ENCODE results near the gene ZXDC.

The ZXDC gene

GRCh38 chr3:126472277-126473006 is 3.2 kb downstream of the ZXDC start:
- DNase-seq (ENCODE audit: low spot score in 2 of 2) = no peak
- H3K36me3 Mint-ChIP-seq (ENCODE audit: insufficient read depth) = peaks cover 46% of the 10 kb centered on the region
- H3K27ac Mint-ChIP-seq (ENCODE audit: low read depth) = peak overlapping the region; percentile 56
- H3K9me3 Mint-ChIP-seq = no peaks in the 10 kb centered on the region
- no peak for ATAC-seq (replicated peaks; ENCODE audit: extremely low read depth, poor library complexity, severe bottlenecking)
- H3K27me3 Mint-ChIP-seq = no peaks in the 10 kb centered on the region
- H3K4me3 Mint-ChIP-seq = peak overlapping the region; percentile 79
- H3K4me1 Mint-ChIP-seq = peaks cover 59% of the 10 kb centered on the region

GRCh38 chr3:126469479-126469878 is 6.2 kb downstream of the ZXDC start:
- H3K27ac Mint-ChIP-seq (ENCODE audit: low read depth) = peak overlapping the region; percentile 33
- peaks cover 54% of the 10 kb centered on the region for H3K36me3 Mint-ChIP-seq (ENCODE audit: insufficient read depth)
- ATAC-seq (replicated peaks; ENCODE audit: extremely low read depth, poor library complexity, severe bottlenecking) = no peak
- peaks cover 64% of the 10 kb centered on the region for H3K4me1 Mint-ChIP-seq
- no peaks in the 10 kb centered on the region for H3K9me3 Mint-ChIP-seq
- peak overlapping the region; percentile 3 for H3K4me3 Mint-ChIP-seq
- no peak for DNase-seq (ENCODE audit: low spot score in 2 of 2)
- no peaks in the 10 kb centered on the region for H3K27me3 Mint-ChIP-seq

- Mint-ChIP-seq H3K9me3 (no peaks in the 10 kb centered on the region), H3K27me3 (no peaks in the 10 kb centered on the region), H3K36me3 (ENCODE audit: insufficient read depth) (peaks cover 61% of the 10 kb centered on the region), H3K27ac (ENCODE audit: low read depth) (peak overlapping the region; percentile 33), H3K4me1 (peaks cover 58% of the 10 kb centered on the region), H3K4me3 (no peak overlapping the region)
- DNase-seq (ENCODE audit: low spot score in 2 of 2) = no peak
- no peak for ATAC-seq (replicated peaks; ENCODE audit: extremely low read depth, poor library complexity, severe bottlenecking)
These were observed 7.4 kb downstream of the ZXDC start for GRCh38 chr3:126468028-126468891.

GRCh38 chr3:126467611-126467955 is 8.1 kb downstream of the ZXDC start:
- H3K4me3 Mint-ChIP-seq = no peak overlapping the region
- H3K27me3 Mint-ChIP-seq = no peaks in the 10 kb centered on the region
- peaks cover 51% of the 10 kb centered on the region for H3K4me1 Mint-ChIP-seq
- H3K27ac Mint-ChIP-seq (ENCODE audit: low read depth) = no peak overlapping the region
- no peaks in the 10 kb centered on the region for H3K9me3 Mint-ChIP-seq
- H3K36me3 Mint-ChIP-seq (ENCODE audit: insufficient read depth) = peaks cover 60% of the 10 kb centered on the region
- DNase-seq (ENCODE audit: low spot score in 2 of 2) (no peak), ATAC-seq (replicated peaks; ENCODE audit: extremely low read depth, poor library complexity, severe bottlenecking) (no peak)

- DNase-seq (ENCODE audit: low spot score in 2 of 2) (no peak), ATAC-seq (replicated peaks; ENCODE audit: extremely low read depth, poor library complexity, severe bottlenecking) (no peak)
- H3K36me3 Mint-ChIP-seq (ENCODE audit: insufficient read depth) = peaks cover 61% of the 10 kb centered on the region
- peaks cover 46% of the 10 kb centered on the region for H3K4me1 Mint-ChIP-seq
- H3K9me3 Mint-ChIP-seq = no peaks in the 10 kb centered on the region
- no peak overlapping the region for H3K4me3 Mint-ChIP-seq
- no peaks in the 10 kb centered on the region for H3K27me3 Mint-ChIP-seq
- H3K27ac Mint-ChIP-seq (ENCODE audit: low read depth) = no peak overlapping the region
These were observed 8.6 kb downstream of the ZXDC start for GRCh38 chr3:126466886-126467610.

- DNase-seq (ENCODE audit: low spot score in 2 of 2) = no peak
- H3K4me3 Mint-ChIP-seq = no peak overlapping the region
- H3K27ac Mint-ChIP-seq (ENCODE audit: low read depth) = no peak overlapping the region
- ATAC-seq (replicated peaks; ENCODE audit: extremely low read depth, poor library complexity, severe bottlenecking) = no peak
- peaks cover 44% of the 10 kb centered on the region for H3K4me1 Mint-ChIP-seq
- no peaks in the 10 kb centered on the region for H3K27me3 Mint-ChIP-seq
- H3K36me3 Mint-ChIP-seq (ENCODE audit: insufficient read depth) = peaks cover 67% of the 10 kb centered on the region
- no peaks in the 10 kb centered on the region for H3K9me3 Mint-ChIP-seq
These were observed 9.7 kb downstream of the ZXDC start for GRCh38 chr3:126465928-126466544.

GRCh38 chr3:126464997-126465396 is 10.7 kb downstream of the ZXDC start:
- no peak overlapping the region for H3K27ac Mint-ChIP-seq (ENCODE audit: low read depth)
- no peaks in the 10 kb centered on the region for H3K27me3 Mint-ChIP-seq
- H3K9me3 Mint-ChIP-seq = no peaks in the 10 kb centered on the region
- peaks cover 50% of the 10 kb centered on the region for H3K4me1 Mint-ChIP-seq
- peaks cover 66% of the 10 kb centered on the region for H3K36me3 Mint-ChIP-seq (ENCODE audit: insufficient read depth)
- no peak overlapping the region for H3K4me3 Mint-ChIP-seq
- DNase-seq (ENCODE audit: low spot score in 2 of 2) = no peak
- no peak for ATAC-seq (replicated peaks; ENCODE audit: extremely low read depth, poor library complexity, severe bottlenecking)

GRCh38 chr3:126464494-126464893 is 11.2 kb downstream of the ZXDC start:
- no peak for ATAC-seq (replicated peaks; ENCODE audit: extremely low read depth, poor library complexity, severe bottlenecking)
- H3K9me3 Mint-ChIP-seq = no peaks in the 10 kb centered on the region
- H3K4me3 Mint-ChIP-seq = no peak overlapping the region
- no peaks in the 10 kb centered on the region for H3K27me3 Mint-ChIP-seq
- peaks cover 65% of the 10 kb centered on the region for H3K36me3 Mint-ChIP-seq (ENCODE audit: insufficient read depth)
- no peak for DNase-seq (ENCODE audit: low spot score in 2 of 2)
- peaks cover 45% of the 10 kb centered on the region for H3K4me1 Mint-ChIP-seq
- no peak overlapping the region for H3K27ac Mint-ChIP-seq (ENCODE audit: low read depth)

GRCh38 chr3:126464093-126464492 is 11.6 kb downstream of the ZXDC start:
- Mint-ChIP-seq H3K27ac (ENCODE audit: low read depth) (no peak overlapping the region), H3K36me3 (ENCODE audit: insufficient read depth) (peaks cover 65% of the 10 kb centered on the region), H3K4me3 (no peak overlapping the region), H3K4me1 (peaks cover 41% of the 10 kb centered on the region), H3K27me3 (no peaks in the 10 kb centered on the region), H3K9me3 (no peaks in the 10 kb centered on the region)
- DNase-seq (ENCODE audit: low spot score in 2 of 2) (no peak), ATAC-seq (replicated peaks; ENCODE audit: extremely low read depth, poor library complexity, severe bottlenecking) (no peak)

- Mint-ChIP-seq H3K27me3 (no peaks in the 10 kb centered on the region), H3K36me3 (ENCODE audit: insufficient read depth) (peaks cover 64% of the 10 kb centered on the region), H3K4me3 (no peak overlapping the region), H3K4me1 (peaks cover 38% of the 10 kb centered on the region), H3K9me3 (no peaks in the 10 kb centered on the region), H3K27ac (ENCODE audit: low read depth) (no peak overlapping the region)
- DNase-seq (ENCODE audit: low spot score in 2 of 2) = no peak
- no peak for ATAC-seq (replicated peaks; ENCODE audit: extremely low read depth, poor library complexity, severe bottlenecking)
These were observed 12.2 kb downstream of the ZXDC start for GRCh38 chr3:126463521-126463920.

- no peaks in the 10 kb centered on the region for H3K9me3 Mint-ChIP-seq
- ATAC-seq (replicated peaks; ENCODE audit: extremely low read depth, poor library complexity, severe bottlenecking) (no peak), DNase-seq (ENCODE audit: low spot score in 2 of 2) (no peak)
- peaks cover 42% of the 10 kb centered on the region for H3K4me1 Mint-ChIP-seq
- no peak overlapping the region for H3K27ac Mint-ChIP-seq (ENCODE audit: low read depth)
- no peaks in the 10 kb centered on the region for H3K27me3 Mint-ChIP-seq
- peaks cover 71% of the 10 kb centered on the region for H3K36me3 Mint-ChIP-seq (ENCODE audit: insufficient read depth)
- H3K4me3 Mint-ChIP-seq = no peak overlapping the region
These were observed 14.1 kb downstream of the ZXDC start for GRCh38 chr3:126461450-126462070.

- DNase-seq (ENCODE audit: low spot score in 2 of 2) (no peak), ATAC-seq (replicated peaks; ENCODE audit: extremely low read depth, poor library complexity, severe bottlenecking) (no peak)
- H3K36me3 Mint-ChIP-seq (ENCODE audit: insufficient read depth) = peaks cover 66% of the 10 kb centered on the region
- H3K4me1 Mint-ChIP-seq = peaks cover 37% of the 10 kb centered on the region
- H3K9me3 Mint-ChIP-seq = no peaks in the 10 kb centered on the region
- no peaks in the 10 kb centered on the region for H3K27me3 Mint-ChIP-seq
- H3K27ac Mint-ChIP-seq (ENCODE audit: low read depth) = no peak overlapping the region
- H3K4me3 Mint-ChIP-seq = no peak overlapping the region
These were observed 15.3 kb downstream of the ZXDC start for GRCh38 chr3:126460381-126460780.
